PC-9 (cell line): ENCODE measurements around the gene APOBEC2. TPM values are rescaled to one million over a fixed set of nuclear protein-coding genes. Genes with fewer than 3 reads are reported as not detected.
A peak's percentile ranks its signal among the peaks of the same experiment; 100 is the strongest.

Source experiments
- BruUV-seq: library from RNA; stranded (reverse); fragments of 400-500 nt; replicated peaks from 2 replicates; lab custom pipeline; 2021; lab: Mats Ljungman, UMichigan
- CTCF ChIA-PET: fragments of 300-600 bp; sonication (Branson Sonifier 250); formaldehyde crosslinking; loops from one replicate; lab custom pipeline; 2022; ENCODE audit warnings: antibody characterized with exemption; lab: Charles Lee
- POLR2A ChIA-PET: fragments of 300-600 bp; sonication (Branson Sonifier 250); formaldehyde crosslinking; loops from one replicate; lab custom pipeline; 2022; ENCODE audit warnings: antibody characterized with exemption; ENCODE audit not compliant: unreplicated experiment; lab: Charles Lee
- DNase-seq, 2 experiments: peaks; one replicate each; pipeline versions ENCODE4 v3.0.0 to v3.0.0-alpha.2; 2015 to 2022; ENCODE audit warnings: mixed read lengths in 1 of 2
- H2AFZ ChIP-seq: fragments of 200-600 bp; sonication (generic); 2 replicates; pipeline ENCODE4 v1.8.1; 2017; ENCODE audit warnings: antibody characterized with exemption
- H3F3A ChIP-seq: fragments of 200-600 bp; sonication (generic); 2 replicates; pipeline ENCODE4 v1.8.1; 2017; ENCODE audit warnings: antibody characterized with exemption, mild to moderate bottlenecking, low read depth; ENCODE audit not compliant: insufficient read depth
- H3K27ac ChIP-seq: fragments of 200-600 bp; sonication (generic); 2 replicates; pipeline ENCODE4 v1.6.1; 2016; ENCODE audit warnings: mixed run types
- H3K27me3 ChIP-seq: fragments of 200-600 bp; sonication (generic); 2 replicates; pipeline ENCODE4 v1.6.1; 2016; ENCODE audit warnings: low read depth, mixed run types; ENCODE audit not compliant: insufficient read depth
- H3K36me3 ChIP-seq: fragments of 200-600 bp; sonication (generic); 2 replicates; pipeline ENCODE4 v1.6.1; 2016; ENCODE audit warnings: low read depth, mixed run types
- H3K4me1 ChIP-seq: fragments of 200-600 bp; sonication (generic); replicated peaks from 2 replicates; pipeline ENCODE4 v1.6.1; 2016; ENCODE audit warnings: mixed run types; ENCODE audit not compliant: insufficient read depth
- H3K4me2 ChIP-seq: fragments of 200-600 bp; sonication (generic); 2 replicates; pipeline ENCODE4 v1.6.1; 2017; ENCODE audit warnings: mixed run types
- H3K4me3 ChIP-seq: fragments of 200-600 bp; sonication (generic); 2 replicates; pipeline ENCODE4 v1.6.1; 2016; ENCODE audit warnings: mixed run types
- H3K79me2 ChIP-seq: fragments of 200-600 bp; sonication (generic); 2 replicates; pipeline ENCODE4 v1.6.1; 2017; ENCODE audit warnings: low read depth, mixed run types
- H3K9me2 ChIP-seq: fragments of 200-600 bp; sonication (generic); 2 replicates; pipeline ENCODE4 v1.8.1; 2017; ENCODE audit warnings: mild to moderate bottlenecking; ENCODE audit not compliant: insufficient read depth
- H3K9me3 ChIP-seq: fragments of 200-600 bp; sonication (generic); 2 replicates; pipeline ENCODE4 v1.8.1; 2016; ENCODE audit warnings: low read depth; ENCODE audit not compliant: insufficient read depth
- H4K20me1 ChIP-seq: fragments of 200-600 bp; sonication (generic); 2 replicates; pipeline ENCODE4 v1.8.1; 2017; ENCODE audit not compliant: insufficient read depth
- EZH2 ChIP-seq: fragments of 200-600 bp; sonication (generic); IDR thresholded peaks from 2 replicates; pipeline ENCODE4 v1.8.0; 2017; ENCODE audit warnings: antibody characterized with exemption, low read depth
- intact Hi-C: fragments of 100-400 bp; cut with micrococcal nuclease; formaldehyde crosslinking; loops from one replicate; pipeline ENCODE4 v1.10.0; 2022; ENCODE audit not compliant: unreplicated experiment
- total RNA-seq: library from RNA; stranded (reverse); gene quantifications from 2 replicates; pipeline ENCODE4 v1.2.3, GENCODE V29; 2021
- TF ChIP-seq, protein P1 (sequence below): fragments of 200-600 bp; sonication (generic); conservative IDR thresholded peaks from 2 replicates; pipeline ENCODE4 v1.6.1; 2017; ENCODE audit warnings: mixed run types, antibody characterized with exemption, mild to moderate bottlenecking, moderate library complexity

The APOBEC2 gene
- total RNA-seq, 1 experiment from 2014 or later, result not detected

DNA sequence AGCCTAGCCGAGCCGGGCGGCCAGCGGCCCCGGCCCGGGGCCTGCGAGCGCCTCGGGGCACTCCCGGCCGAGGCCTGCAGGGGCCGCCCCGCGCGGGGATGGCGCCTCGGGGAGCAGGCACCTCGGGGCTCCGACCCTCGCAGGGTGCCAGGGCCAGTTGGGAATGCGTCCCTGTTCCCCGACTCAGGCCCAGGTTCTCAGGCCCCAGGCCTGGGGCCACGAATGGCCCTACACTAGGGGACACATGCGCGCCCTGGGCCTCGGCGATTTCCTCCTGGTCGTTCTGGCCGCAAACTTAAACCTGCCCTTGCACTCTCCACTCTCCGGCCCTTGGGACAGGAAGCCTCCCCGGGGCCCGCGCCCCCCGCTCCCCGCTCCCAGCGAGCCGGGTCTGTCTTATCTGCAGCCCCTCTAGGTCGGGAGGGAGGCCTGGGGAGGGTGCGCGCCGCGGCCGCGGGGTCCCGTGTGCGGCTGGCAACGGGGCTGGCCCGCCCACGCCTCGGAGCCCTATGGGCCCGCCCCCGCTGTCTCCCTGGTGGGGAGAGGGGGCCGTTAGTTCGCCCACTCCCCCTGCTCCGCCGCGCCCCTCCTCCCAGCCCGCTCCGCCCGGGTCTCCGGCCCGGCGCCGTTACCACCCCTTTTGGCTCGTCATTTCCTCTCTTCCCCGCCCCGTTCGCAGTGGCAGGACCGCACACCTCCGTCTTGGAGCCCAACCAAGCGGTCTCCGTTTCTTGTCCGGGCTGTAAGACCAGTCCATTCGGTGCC, 20.4 kb downstream of the APOBEC2 start:
- TF ChIP-seq, protein P1, sequence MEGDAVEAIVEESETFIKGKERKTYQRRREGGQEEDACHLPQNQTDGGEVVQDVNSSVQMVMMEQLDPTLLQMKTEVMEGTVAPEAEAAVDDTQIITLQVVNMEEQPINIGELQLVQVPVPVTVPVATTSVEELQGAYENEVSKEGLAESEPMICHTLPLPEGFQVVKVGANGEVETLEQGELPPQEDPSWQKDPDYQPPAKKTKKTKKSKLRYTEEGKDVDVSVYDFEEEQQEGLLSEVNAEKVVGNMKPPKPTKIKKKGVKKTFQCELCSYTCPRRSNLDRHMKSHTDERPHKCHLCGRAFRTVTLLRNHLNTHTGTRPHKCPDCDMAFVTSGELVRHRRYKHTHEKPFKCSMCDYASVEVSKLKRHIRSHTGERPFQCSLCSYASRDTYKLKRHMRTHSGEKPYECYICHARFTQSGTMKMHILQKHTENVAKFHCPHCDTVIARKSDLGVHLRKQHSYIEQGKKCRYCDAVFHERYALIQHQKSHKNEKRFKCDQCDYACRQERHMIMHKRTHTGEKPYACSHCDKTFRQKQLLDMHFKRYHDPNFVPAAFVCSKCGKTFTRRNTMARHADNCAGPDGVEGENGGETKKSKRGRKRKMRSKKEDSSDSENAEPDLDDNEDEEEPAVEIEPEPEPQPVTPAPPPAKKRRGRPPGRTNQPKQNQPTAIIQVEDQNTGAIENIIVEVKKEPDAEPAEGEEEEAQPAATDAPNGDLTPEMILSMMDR, result no peak
- no peak for TF ChIP-seq EZH2
- peaks cover 25% of the 10 kb centered on the region for H4K20me1 ChIP-seq
- no peaks in the 10 kb centered on the region for H3K9me2 ChIP-seq
- peaks cover 11% of the 10 kb centered on the region for H3K36me3 ChIP-seq
- peaks cover 32% of the 10 kb centered on the region for H3K4me1 ChIP-seq
- ChIA-PET POLR2A (no interaction called here), CTCF (interaction anchor here (0.7 to 1.0 kb wide), 2 partner anchors 76 to 975 kb away, joined by 4 read pairs; no protein-coding TSS in a partner anchor)
- peak overlapping the region; percentile 96 for H3K27ac ChIP-seq
- H3F3A ChIP-seq, result peaks cover 34% of the 10 kb centered on the region
- peak overlapping the region; percentile 91 for H3K4me2 ChIP-seq
- H3K4me3 ChIP-seq, result peak overlapping the region; percentile 82
- peak overlapping the region; percentile 86 for H2AFZ ChIP-seq
- peaks cover 64% of the 10 kb centered on the region for H3K79me2 ChIP-seq
- H3K27me3 ChIP-seq, result no peaks in the 10 kb centered on the region
- intact Hi-C loops, result loop anchor here (5.0 kb wide), 1 partner anchor 1871 kb away; no protein-coding TSS in a partner anchor
- H3K9me3 ChIP-seq, result no peaks in the 10 kb centered on the region
- no TSS peak for BruUV-seq
- peak; percentile 72 to 79 for DNase-seq

DNA sequence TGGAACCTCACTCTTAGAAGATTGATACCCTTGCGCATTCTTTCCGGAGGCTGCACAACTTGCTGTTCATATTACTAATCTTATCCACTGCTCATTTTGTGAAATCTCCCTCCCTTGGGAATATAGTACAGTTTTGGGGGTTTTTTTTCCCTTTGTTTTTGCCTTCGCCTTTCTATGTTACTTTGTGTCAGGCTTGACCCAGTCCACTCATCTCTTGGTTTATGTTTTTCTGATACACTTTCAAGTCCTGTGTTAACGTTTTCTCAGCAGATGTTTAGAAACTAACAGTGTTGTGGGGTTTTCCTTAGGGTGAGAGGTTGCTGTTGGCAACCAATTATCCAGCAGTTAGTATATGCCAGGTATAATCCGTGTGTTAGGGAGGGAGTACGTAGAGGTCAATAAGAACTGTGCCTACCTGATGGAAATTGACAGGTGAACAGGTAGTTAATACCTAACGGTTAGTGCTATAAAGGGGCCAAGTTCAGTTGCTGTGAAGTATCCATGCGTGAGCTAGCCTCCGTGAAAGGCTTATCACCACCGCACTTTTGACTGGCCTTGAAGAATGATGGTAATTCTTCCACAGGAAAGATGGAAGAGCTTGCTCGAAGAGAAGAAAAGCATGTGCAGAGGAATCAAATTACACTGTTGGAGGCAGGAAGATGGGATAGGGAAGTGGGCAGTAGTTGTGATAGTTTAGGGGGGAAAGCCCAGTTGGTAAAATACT, 21.1 kb downstream of the APOBEC2 start:
- Histone ChIP-seq H3K27me3 (no peaks in the 10 kb centered on the region), H3K4me1 (peaks cover 32% of the 10 kb centered on the region), H4K20me1 (peaks cover 32% of the 10 kb centered on the region), H3K9me3 (no peaks in the 10 kb centered on the region), H3K36me3 (peaks cover 17% of the 10 kb centered on the region), H3F3A (peaks cover 34% of the 10 kb centered on the region), H3K4me3 (peak overlapping the region; percentile 82), H2AFZ (peak overlapping the region; percentile 86), H3K4me2 (peak overlapping the region; percentile 91), H3K79me2 (peaks cover 71% of the 10 kb centered on the region), H3K27ac (peak overlapping the region; percentile 96), H3K9me2 (no peaks in the 10 kb centered on the region)
- no peak for DNase-seq
- TSS peak; percentile 47 for BruUV-seq
- TF ChIP-seq EZH2, result no peak
- TF ChIP-seq, protein P1, result no peak
- ChIA-PET POLR2A (interaction anchor here (0.6 kb wide), 1 partner anchor 801 kb away, joined by 4 read pairs; no protein-coding TSS in a partner anchor), CTCF (interaction anchor here (0.8 kb wide), 1 partner anchor 46 kb away, joined by 4 read pairs; no protein-coding TSS in a partner anchor)
- intact Hi-C loops, result loop anchor here (5.0 kb wide), 1 partner anchor 1872 kb away; no protein-coding TSS in a partner anchor

DNA sequence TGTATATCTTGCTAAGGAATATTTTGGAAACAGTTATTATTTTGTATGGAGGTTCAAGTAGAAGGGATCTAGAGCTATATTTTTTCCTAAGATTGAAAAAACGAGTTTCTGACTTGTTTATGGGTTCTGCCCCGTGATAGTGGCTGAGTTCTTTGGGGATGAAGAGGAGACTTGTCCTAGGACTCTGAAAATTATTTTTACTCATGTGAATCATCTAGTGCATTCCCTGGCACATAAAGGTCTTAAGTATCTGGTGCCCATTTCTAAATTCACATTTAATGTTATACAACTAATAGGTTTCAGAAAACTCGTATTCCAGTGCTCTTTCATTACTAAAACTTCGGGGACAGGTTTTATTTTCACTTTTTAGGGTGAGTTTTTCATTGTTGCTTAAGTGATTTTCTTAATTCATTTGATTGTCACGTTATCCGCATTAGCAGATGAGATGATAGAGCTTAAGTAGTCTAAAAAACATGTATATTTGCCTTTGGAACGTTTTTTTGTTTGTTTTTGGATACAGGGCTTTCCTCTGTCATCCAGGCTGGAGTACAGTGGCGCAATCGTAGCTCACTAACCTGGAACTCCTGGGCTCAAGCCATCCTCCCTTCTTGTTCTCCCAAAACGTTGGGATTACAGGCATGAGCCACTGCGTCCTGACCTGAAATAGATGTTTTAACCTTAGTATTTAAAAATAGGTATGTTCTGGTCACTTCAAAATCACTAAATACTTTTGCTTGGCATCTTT, 21.9 kb downstream of the APOBEC2 start:
- POLR2A ChIA-PET, result no interaction called here
- no TSS peak for BruUV-seq

More for the DNA sequence above, 21.9 kb downstream of the APOBEC2 start:
- peak overlapping the region; percentile 82 for H3K4me3 ChIP-seq
- CTCF ChIA-PET, result interaction anchor here (0.8 kb wide), 1 partner anchor 47 kb away, joined by 4 read pairs; no protein-coding TSS in a partner anchor
- intact Hi-C loops, result loop anchor here (5.0 kb wide), 2 partner anchors 1873 to 1963 kb away; no protein-coding TSS in a partner anchor
- no peaks in the 10 kb centered on the region for H3K9me3 ChIP-seq
- H3K9me2 ChIP-seq, result no peaks in the 10 kb centered on the region
- TF ChIP-seq, protein P1, result no peak
- TF ChIP-seq EZH2, result no peak
- no peaks in the 10 kb centered on the region for H3K27me3 ChIP-seq
- peaks cover 24% of the 10 kb centered on the region for H3K36me3 ChIP-seq
- peaks cover 30% of the 10 kb centered on the region for H3K4me1 ChIP-seq
- peaks cover 38% of the 10 kb centered on the region for H4K20me1 ChIP-seq
- DNase-seq, result no peak
- H3K4me2 ChIP-seq, result peak overlapping the region; percentile 91
- H3K79me2 ChIP-seq, result peaks cover 74% of the 10 kb centered on the region
- H3F3A ChIP-seq, result peaks cover 34% of the 10 kb centered on the region
- H3K27ac ChIP-seq, result no peak overlapping the region
- H2AFZ ChIP-seq, result 0 out of 2 replicates have a peak overlapping the region, but pooled peaks have one; percentile 86
